NB4 (cell line): ENCODE results near the gene CSHL1.

Experiments used
- CTCF ChIP-seq: IDR thresholded peaks from one replicate; pipeline ENCODE4 v1.5.1; 2012; ENCODE audit warnings: low read depth, low read length
- POLR2A ChIP-seq: IDR thresholded peaks from 2 replicates; pipeline ENCODE4 v1.6.1; 2011; ENCODE audit warnings: mild to moderate bottlenecking; ENCODE audit not compliant: insufficient read length; ENCODE audit errors: extremely low read depth

GRCh38 chr17:63940584-63940983 is 29.5 kb upstream of the CSHL1 start:
- TF ChIP-seq CTCF (no peak), POLR2A (no peak)
